ENCODE results near the gene MAP4K3. TPM values are rescaled to one million over a fixed set of nuclear protein-coding genes. Genes with fewer than 3 reads are reported as not detected.
"Not testable (repeated sequence)": the region's sequence is repeated elsewhere in the genome, so short reads cannot be mapped to it uniquely, and the experiment has no call there.

MAP4K3 gene
- total RNA-seq, 1 experiment from 2014 or later, result 48.4 TPM

DNA sequence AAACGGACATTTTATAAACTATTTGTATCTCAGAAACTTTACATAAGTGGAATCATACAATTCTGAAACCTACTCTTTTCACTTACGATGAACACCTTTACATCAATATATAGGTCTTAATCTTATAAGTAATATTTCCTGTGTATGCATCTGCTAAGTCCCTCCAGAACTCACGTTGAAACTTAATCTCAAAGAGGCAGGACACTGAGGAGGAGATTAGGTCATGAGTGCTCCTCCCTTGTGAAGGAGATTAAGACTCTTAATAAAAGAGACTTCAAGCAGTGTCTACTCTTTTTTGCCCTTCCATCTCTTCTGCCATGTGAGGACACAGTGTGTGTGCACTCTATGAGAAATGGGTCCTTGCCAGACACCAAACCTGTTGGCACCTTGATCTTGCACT lies 98.6 kb downstream of the MAP4K3 start:
- Histone ChIP-seq H3K4me3 (ENCODE audit: insufficient read depth, low read depth, low read length) (no peak overlapping the region), H3K36me3 (replicated peaks; ENCODE audit: control insufficient read depth, insufficient read depth, low read length) (no peaks in the 10 kb centered on the region), H3K27me3 (ENCODE audit: control insufficient read depth, insufficient read depth, low read length) (no peaks in the 10 kb centered on the region)
- DNase-seq, result no peak

DNA sequence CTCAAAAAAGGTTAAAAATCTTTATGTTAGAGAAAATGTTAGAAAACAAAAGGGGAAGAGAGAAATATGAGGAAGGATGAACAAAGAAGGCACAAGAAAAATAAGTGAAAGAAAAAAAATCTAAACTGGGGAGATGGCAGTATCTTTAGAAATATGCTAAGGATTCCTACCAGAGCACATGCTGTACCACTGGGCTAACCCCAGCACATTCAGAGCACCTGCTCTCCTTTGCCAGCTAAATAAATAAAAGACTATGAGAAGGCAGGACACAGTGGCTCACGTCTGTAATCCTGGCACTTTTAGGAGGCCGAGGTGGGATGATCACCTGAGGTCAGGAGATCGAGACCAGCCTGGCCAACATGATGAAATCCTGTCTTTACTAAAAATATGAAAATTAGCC lies 101.2 kb downstream of the MAP4K3 start:
- Histone ChIP-seq H3K4me3 (ENCODE audit: insufficient read depth, low read depth, low read length) (no peak overlapping the region), H3K36me3 (replicated peaks; ENCODE audit: control insufficient read depth, insufficient read depth, low read length) (no peaks in the 10 kb centered on the region), H3K27me3 (ENCODE audit: control insufficient read depth, insufficient read depth, low read length) (no peaks in the 10 kb centered on the region)
- DNase-seq, result no peak

DNA sequence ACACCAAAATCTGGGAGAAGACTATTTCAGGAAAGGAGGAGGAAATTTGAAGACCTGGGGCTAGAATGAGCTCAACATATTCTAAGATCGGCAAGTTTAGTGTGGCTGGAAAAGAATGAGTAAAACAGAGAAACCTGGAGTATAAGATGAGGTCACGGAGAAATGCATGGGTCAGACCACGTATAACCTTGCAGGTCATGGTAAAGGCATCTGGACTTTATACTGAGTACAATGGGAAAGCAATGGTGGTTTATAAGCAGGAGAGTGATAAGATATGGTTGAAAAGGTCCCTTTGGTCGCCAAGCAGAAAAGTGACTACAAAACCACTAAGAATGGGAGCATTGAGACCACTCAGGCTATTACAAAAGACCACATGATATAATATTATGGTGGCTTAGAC lies 102.1 kb downstream of the MAP4K3 start:
- no peak for DNase-seq
- Histone ChIP-seq H3K36me3 (replicated peaks; ENCODE audit: control insufficient read depth, insufficient read depth, low read length) (no peaks in the 10 kb centered on the region), H3K27me3 (ENCODE audit: control insufficient read depth, insufficient read depth, low read length) (no peaks in the 10 kb centered on the region), H3K4me3 (ENCODE audit: insufficient read depth, low read depth, low read length) (no peak overlapping the region)

DNA sequence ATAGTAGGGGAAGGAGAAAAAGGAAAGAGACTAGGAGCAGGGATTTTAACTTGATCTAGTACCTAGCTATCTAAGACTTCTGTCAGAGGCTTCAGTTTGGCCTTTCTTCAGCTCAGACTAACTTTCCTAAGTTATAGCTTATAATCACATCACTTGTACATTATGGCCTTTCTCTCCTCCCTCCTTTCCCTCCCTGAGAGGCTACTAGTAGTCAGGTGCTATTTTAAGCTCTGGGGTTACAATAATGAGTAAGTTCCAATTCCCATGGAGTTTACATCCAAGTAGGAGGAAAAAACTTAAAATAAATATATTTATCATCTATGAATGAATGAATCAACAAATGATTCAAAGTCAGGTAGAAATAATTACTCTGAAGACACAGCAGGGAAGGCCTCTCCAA lies 102.6 kb downstream of the MAP4K3 start:
- Histone ChIP-seq H3K36me3 (replicated peaks; ENCODE audit: control insufficient read depth, insufficient read depth, low read length) (no peaks in the 10 kb centered on the region), H3K4me3 (ENCODE audit: insufficient read depth, low read depth, low read length) (no peak overlapping the region), H3K27me3 (ENCODE audit: control insufficient read depth, insufficient read depth, low read length) (no peaks in the 10 kb centered on the region)
- DNase-seq, result no peak

DNA sequence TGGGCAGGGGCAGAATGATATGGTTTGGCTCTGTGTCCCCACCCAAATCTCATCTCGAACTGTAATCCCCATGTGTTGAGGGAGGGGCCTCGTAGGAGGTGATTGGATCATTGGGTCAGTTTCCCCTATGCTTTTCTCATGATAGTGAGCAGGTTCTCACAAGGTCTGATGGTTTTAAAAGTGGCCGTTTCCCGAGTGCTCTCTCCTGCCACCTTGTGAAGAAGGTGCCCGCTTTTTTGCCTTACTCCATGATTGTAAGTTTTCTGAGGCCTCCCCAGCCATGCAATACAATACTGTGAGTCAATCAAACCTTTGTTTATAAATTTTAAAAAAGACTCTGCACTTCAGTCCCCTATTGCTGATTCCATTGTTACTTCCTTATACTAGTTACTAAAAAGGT lies 110.4 kb downstream of the MAP4K3 start:
- Histone ChIP-seq H3K27me3 (ENCODE audit: control insufficient read depth, insufficient read depth, low read length) (no peaks in the 10 kb centered on the region), H3K36me3 (replicated peaks; ENCODE audit: control insufficient read depth, insufficient read depth, low read length) (no peaks in the 10 kb centered on the region; the same call in 1 of the 2 replicates), H3K4me3 (ENCODE audit: insufficient read depth, low read depth, low read length) (no peak overlapping the region)
- no peak for DNase-seq

GRCh38 chr2:39325966-39326365 lies 111.1 kb downstream of the MAP4K3 start:
- no peak for DNase-seq
- Histone ChIP-seq H3K27me3 (ENCODE audit: control insufficient read depth, insufficient read depth, low read length) (no peaks in the 10 kb centered on the region), H3K4me3 (ENCODE audit: insufficient read depth, low read depth, low read length) (no peak overlapping the region), H3K36me3 (replicated peaks; ENCODE audit: control insufficient read depth, insufficient read depth, low read length) (no peaks in the 10 kb centered on the region; the same call in 1 of the 2 replicates)

DNA sequence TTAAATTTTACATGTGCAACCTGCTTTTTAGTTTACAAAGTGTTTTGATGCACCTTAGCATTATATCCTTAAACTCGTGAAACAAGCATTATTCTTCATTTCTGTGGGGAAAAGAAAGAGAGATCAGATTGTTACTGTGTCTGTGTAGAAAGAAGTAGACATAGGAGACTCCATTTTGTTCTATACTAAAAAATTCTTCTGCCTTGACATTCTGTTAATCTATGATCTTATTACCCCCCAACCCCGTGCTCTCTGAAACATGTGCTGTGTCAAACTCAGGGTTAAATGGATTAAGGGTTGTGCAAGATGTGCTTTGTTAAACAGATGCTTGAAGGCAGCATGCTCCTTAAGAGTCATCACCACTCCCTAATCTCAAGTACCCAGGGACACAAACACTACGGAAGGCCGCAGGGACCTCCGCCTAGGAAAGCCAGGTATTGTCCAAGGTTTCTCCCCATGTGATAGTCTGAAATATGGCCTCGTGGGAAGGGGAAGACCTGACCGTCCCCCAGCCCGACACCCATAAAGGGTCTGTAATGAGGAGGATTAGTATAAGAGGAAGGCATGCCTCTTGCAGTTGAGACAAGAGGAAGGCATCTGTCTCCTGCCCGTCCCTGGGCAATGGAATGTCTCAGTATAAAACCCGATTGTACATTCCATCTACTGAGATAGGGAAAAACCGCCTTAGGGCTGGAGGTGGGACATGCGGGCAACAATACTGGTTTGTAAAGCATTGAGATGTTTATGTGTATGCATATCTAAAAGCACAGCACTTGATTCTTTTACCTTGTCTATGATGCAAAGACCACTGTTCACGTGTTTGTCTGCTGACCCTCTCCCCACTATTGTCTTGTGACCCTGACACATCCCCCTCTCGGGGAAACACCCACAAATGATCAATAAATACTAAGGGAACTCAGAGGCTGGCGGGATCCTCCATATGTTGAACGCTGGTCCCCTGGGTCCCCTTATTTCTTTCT lies 115.7 kb downstream of the MAP4K3 start:
- H3K27me3 ChIP-seq (ENCODE audit: control insufficient read depth, insufficient read depth, low read length); DNase-seq; H3K4me3 ChIP-seq (ENCODE audit: insufficient read depth, low read depth, low read length); H3K36me3 ChIP-seq (replicated peaks; ENCODE audit: control insufficient read depth, insufficient read depth, low read length): not testable (repeated sequence)

- DNase-seq, result no peak
- no peaks in the 10 kb centered on the region; the same call in none of the 2 replicates for H3K36me3 ChIP-seq (replicated peaks; ENCODE audit: control insufficient read depth, insufficient read depth, low read length)
- H3K4me3 ChIP-seq (ENCODE audit: insufficient read depth, low read depth, low read length), result no peak overlapping the region
- H3K27me3 ChIP-seq (ENCODE audit: control insufficient read depth, insufficient read depth, low read length), result no peaks in the 10 kb centered on the region
These were observed 116.9 kb downstream of the MAP4K3 start for GRCh38 chr2:39320162-39320561.

- Histone ChIP-seq H3K27me3 (ENCODE audit: control insufficient read depth, insufficient read depth, low read length) (no peaks in the 10 kb centered on the region), H3K4me3 (ENCODE audit: insufficient read depth, low read depth, low read length) (no peak overlapping the region), H3K36me3 (replicated peaks; ENCODE audit: control insufficient read depth, insufficient read depth, low read length) (peaks cover 2% of the 10 kb centered on the region)
- DNase-seq, result no peak
These were observed 123.5 kb downstream of the MAP4K3 start for GRCh38 chr2:39313575-39313974.

DNA sequence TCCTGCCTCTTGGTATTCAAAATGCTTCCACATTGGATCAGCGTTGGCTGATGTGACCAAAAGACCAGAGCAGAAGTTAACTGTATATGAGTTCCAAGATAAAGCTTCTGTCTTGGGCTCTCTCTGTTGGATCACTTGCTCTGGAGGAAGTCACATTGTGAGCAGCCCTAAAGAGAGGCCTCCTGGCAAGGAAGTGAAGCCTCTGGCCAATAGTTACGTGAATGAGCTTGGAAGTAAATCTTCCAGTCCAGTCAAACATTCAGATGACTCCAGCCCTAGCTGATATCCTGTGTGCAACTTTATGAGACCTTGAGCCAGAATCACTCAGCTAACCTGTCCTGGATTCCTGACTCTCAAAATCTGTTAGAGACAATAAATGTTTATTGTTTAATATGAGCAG lies 125.6 kb downstream of the MAP4K3 start:
- no peak overlapping the region for H3K4me3 ChIP-seq (ENCODE audit: insufficient read depth, low read depth, low read length)
- peaks cover 2% of the 10 kb centered on the region for H3K36me3 ChIP-seq (replicated peaks; ENCODE audit: control insufficient read depth, insufficient read depth, low read length)
- DNase-seq, result no peak
- H3K27me3 ChIP-seq (ENCODE audit: control insufficient read depth, insufficient read depth, low read length), result no peaks in the 10 kb centered on the region

DNA sequence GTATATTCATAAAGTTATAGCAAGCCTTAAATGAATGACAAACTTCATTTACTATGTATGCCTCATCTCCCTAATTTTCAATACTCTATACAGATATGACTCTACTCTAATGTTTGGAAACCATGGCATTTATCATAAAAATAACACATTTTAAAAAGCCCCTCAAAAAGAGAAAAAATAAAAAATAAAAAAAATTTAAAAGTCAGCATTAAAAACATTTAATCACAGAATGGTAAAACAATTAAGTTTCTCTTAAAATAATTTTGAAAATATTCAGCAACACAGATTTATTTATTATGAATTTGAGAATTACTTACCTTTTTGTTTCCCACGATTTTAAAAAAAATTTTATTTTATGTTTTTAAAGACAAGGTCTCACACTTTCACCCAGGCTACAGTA lies 128.3 kb downstream of the MAP4K3 start:
- no peaks in the 10 kb centered on the region; the same call in 1 of the 2 replicates for H3K36me3 ChIP-seq (replicated peaks; ENCODE audit: control insufficient read depth, insufficient read depth, low read length)
- no peak for DNase-seq
- H3K27me3 ChIP-seq (ENCODE audit: control insufficient read depth, insufficient read depth, low read length), result no peaks in the 10 kb centered on the region
- no peak overlapping the region for H3K4me3 ChIP-seq (ENCODE audit: insufficient read depth, low read depth, low read length)

GRCh38 chr2:39306626-39307025 lies 130.5 kb downstream of the MAP4K3 start:
- Histone ChIP-seq H3K36me3 (replicated peaks; ENCODE audit: control insufficient read depth, insufficient read depth, low read length) (no peaks in the 10 kb centered on the region), H3K27me3 (ENCODE audit: control insufficient read depth, insufficient read depth, low read length) (no peaks in the 10 kb centered on the region), H3K4me3 (ENCODE audit: insufficient read depth, low read depth, low read length) (no peak overlapping the region)
- no peak for DNase-seq

DNA sequence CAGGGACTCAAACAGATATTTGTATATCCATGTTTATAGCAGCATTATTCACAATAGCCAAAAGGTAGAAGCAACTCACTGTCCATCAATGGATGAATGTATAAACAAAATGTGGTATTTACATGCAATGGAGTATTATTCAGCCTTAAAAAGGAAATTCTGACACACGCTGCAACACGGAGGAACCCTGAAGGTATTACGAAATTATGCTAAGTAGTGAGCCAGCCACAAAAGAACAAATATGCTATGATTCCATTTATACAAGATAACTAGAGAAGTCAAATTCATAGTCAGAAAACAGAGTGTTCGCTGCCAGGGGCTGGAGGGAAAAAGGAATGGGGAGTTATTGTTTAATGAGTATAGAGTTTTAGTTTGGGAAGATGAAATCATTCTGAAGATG lies 132.4 kb downstream of the MAP4K3 start:
- no peak for DNase-seq
- Histone ChIP-seq H3K27me3 (ENCODE audit: control insufficient read depth, insufficient read depth, low read length) (no peaks in the 10 kb centered on the region), H3K4me3 (ENCODE audit: insufficient read depth, low read depth, low read length) (no peak overlapping the region), H3K36me3 (replicated peaks; ENCODE audit: control insufficient read depth, insufficient read depth, low read length) (no peaks in the 10 kb centered on the region)

- Histone ChIP-seq H3K36me3 (replicated peaks; ENCODE audit: control insufficient read depth, insufficient read depth, low read length) (no peaks in the 10 kb centered on the region), H3K4me3 (ENCODE audit: insufficient read depth, low read depth, low read length) (no peak overlapping the region), H3K27me3 (ENCODE audit: control insufficient read depth, insufficient read depth, low read length) (no peaks in the 10 kb centered on the region)
- no peak for DNase-seq
These were observed 132.9 kb downstream of the MAP4K3 start for GRCh38 chr2:39304200-39304599.

DNA sequence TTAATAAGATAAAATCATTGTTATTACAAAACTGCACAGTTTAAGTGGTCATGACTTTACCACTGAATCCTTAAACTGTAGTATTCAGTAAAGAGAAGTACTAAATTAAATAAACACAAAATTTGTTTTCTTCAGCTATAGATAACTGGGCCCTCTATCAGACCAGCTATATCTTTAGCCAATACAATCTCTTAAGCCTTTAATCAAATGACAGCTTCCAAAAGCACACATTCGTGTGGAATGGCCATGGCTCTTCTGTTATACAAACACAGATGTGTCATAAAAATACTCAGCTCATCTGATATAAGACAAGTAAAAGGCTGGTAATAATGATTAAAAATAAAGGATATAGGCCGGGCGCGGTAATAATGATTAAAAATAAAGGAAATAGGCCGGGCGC lies 135.7 kb downstream of the MAP4K3 start:
- Histone ChIP-seq H3K27me3 (ENCODE audit: control insufficient read depth, insufficient read depth, low read length) (no peaks in the 10 kb centered on the region), H3K4me3 (ENCODE audit: insufficient read depth, low read depth, low read length) (no peak overlapping the region), H3K36me3 (replicated peaks; ENCODE audit: control insufficient read depth, insufficient read depth, low read length) (no peaks in the 10 kb centered on the region)
- DNase-seq, result no peak
